ENCODE measurements around the gene AGBL4. TPM values are rescaled to one million over a fixed set of nuclear protein-coding genes. Genes with fewer than 3 reads are reported as not detected.

The AGBL4 gene
- total and polyA plus RNA-seq, 9 of the 15 experiments (the other 6 are each of a cell fraction or from before 2014, with no cell fraction given) = 0.11 TPM; not detected in 7

GRCh38 chr1:49351768-49352167, 672.0 kb downstream of the AGBL4 start:
- no peaks in the 10 kb centered on the region for H3K36me3 ChIP-seq (ENCODE audit: control insufficient read depth, insufficient read depth, low read length)
- no peak overlapping the region for H3K4me2 ChIP-seq (ENCODE audit: insufficient read depth, low read length)
- no peaks in the 10 kb centered on the region for H3K4me1 ChIP-seq (replicated peaks in 1 of 2; ENCODE audit: control insufficient read depth in 2 of 2, insufficient read depth in 2 of 2, low read length in 2 of 2)
- no peak overlapping the region for H2AFZ ChIP-seq (ENCODE audit: low read depth, low read length)
- H3K9me3 ChIP-seq (replicated peaks; ENCODE audit: control insufficient read depth, insufficient read depth, low read depth, low read length) = no peaks in the 10 kb centered on the region
- FAIRE-seq (no peak), DNase-seq (ENCODE audit: extremely low read depth in 1 of 4, low spot score in 3 of 4) (no peak), ATAC-seq (no peak)
- POLR2A ChIA-PET = no interaction called here
- TF ChIP-seq RBBP5 (IDR thresholded peaks at IDR 0.05; ENCODE audit: borderline replicate concordance, insufficient read depth, low read length, poor library complexity, severe bottlenecking) = no peak
- TF ChIP-seq, protein P1, sequence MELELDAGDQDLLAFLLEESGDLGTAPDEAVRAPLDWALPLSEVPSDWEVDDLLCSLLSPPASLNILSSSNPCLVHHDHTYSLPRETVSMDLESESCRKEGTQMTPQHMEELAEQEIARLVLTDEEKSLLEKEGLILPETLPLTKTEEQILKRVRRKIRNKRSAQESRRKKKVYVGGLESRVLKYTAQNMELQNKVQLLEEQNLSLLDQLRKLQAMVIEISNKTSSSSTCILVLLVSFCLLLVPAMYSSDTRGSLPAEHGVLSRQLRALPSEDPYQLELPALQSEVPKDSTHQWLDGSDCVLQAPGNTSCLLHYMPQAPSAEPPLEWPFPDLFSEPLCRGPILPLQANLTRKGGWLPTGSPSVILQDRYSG (tag; conservative IDR thresholded peaks at IDR 0.05; ENCODE audit: low read depth) = no peak
- no peak for TF ChIP-seq NCOR1 (IDR thresholded peaks at IDR 0.05)
- TF ChIP-seq, protein P2, sequence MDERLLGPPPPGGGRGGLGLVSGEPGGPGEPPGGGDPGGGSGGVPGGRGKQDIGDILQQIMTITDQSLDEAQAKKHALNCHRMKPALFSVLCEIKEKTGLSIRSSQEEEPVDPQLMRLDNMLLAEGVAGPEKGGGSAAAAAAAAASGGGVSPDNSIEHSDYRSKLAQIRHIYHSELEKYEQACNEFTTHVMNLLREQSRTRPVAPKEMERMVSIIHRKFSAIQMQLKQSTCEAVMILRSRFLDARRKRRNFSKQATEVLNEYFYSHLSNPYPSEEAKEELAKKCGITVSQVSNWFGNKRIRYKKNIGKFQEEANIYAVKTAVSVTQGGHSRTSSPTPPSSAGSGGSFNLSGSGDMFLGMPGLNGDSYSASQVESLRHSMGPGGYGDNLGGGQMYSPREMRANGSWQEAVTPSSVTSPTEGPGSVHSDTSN (CRISPR knock-in tag; IDR thresholded peaks at IDR 0.05; ENCODE audit: low read depth) = no peak
- TF ChIP-seq, protein P2 (tag; conservative IDR thresholded peaks at IDR 0.05; ENCODE audit: low read depth) = no peak
- TF ChIP-seq PHTF2 (CRISPR knock-in tag; IDR thresholded peaks at IDR 0.05) = no peak
- H3K79me2 ChIP-seq (ENCODE audit: control insufficient read depth, insufficient read depth, low read length) = no peaks in the 10 kb centered on the region
- H3K9me1 ChIP-seq (ENCODE audit: control insufficient read depth, insufficient read depth, low read length) = no peaks in the 10 kb centered on the region
- CTCF ChIA-PET (ENCODE audit: low intra/inter-chr PET ratio) = no interaction called here
- H3K4me3 ChIP-seq = no peak overlapping the region
- H3K27me3 ChIP-seq (ENCODE audit: control insufficient read depth in 2 of 2, insufficient read depth in 2 of 2, low read length in 2 of 2) = no peaks in the 10 kb centered on the region
- intact Hi-C loops (cut with micrococcal nuclease) (no loop called here), in situ Hi-C loops (cut with MboI) (no loop called here)
- no peak overlapping the region for H3K27ac ChIP-seq (ENCODE audit: extremely low read depth, low read depth, low read length)
- H4K20me1 ChIP-seq (replicated peaks; ENCODE audit: control insufficient read depth, insufficient read depth, low read length) = no peaks in the 10 kb centered on the region
- no peak overlapping the region for H3K9ac ChIP-seq (ENCODE audit: insufficient read depth in 1 of 2, low read depth in 2 of 2, low read length in 2 of 2)
- 0% methylated on average over 2 of the region's 2 CpGs for WGBS (ENCODE audit: insufficient coverage, low coverage, missing lambda C conversion rate)
- BruUV-seq (replicated peaks) = no TSS peak
